Mucosa of rectum (tissue), 2 donors: Measurements from ENCODE around the gene STK35.
A peak's percentile ranks its signal among the peaks of the same experiment; 100 is the strongest.

ENCODE experiments used
- H3K27ac ChIP-seq, 2 donors: one replicate each; pipeline ENCODE4 v1.7.0; 2013; ENCODE audit warnings: inconsistent platforms in 2 of 2, low read depth in 2 of 2, low read length in 2 of 2
- H3K27me3 ChIP-seq, 2 donors: one replicate each; pipeline ENCODE4 v1.7.0; 2013; ENCODE audit warnings: low read length in 2 of 2; ENCODE audit not compliant: control insufficient read depth in 2 of 2, insufficient read depth in 2 of 2
- H3K36me3 ChIP-seq, 2 donors: one replicate each; pipeline ENCODE4 v1.7.0; 2013; ENCODE audit warnings: low read length in 2 of 2; ENCODE audit not compliant: control insufficient read depth in 2 of 2, insufficient read depth in 2 of 2
- H3K4me1 ChIP-seq, 2 donors: one replicate each; pipeline ENCODE4 v1.7.0; 2013; ENCODE audit warnings: low read length in 2 of 2, mild to moderate bottlenecking in 1 of 2; ENCODE audit not compliant: control insufficient read depth in 2 of 2, insufficient read depth in 2 of 2
- H3K4me3 ChIP-seq, 2 donors: one replicate each; pipeline ENCODE4 v1.7.0; 2013; ENCODE audit warnings: low read length in 2 of 2
- H3K9ac ChIP-seq, 2 donors: one replicate each; pipeline ENCODE4 v1.7.0; 2013; ENCODE audit warnings: low read length in 2 of 2, low read depth in 1 of 2, mild to moderate bottlenecking in 1 of 2
- H3K9me3 ChIP-seq, 2 donors: one replicate each; pipeline ENCODE4 v1.7.0; 2013; ENCODE audit warnings: low read length in 2 of 2; ENCODE audit not compliant: control insufficient read depth in 2 of 2
- donor health status: healthy.
- donor health status: Normal muscosa, but diverticular disease.

STK35 gene

GRCh38 chr20:2086177-2086979, 15.2 kb upstream of the STK35 start:
- Histone ChIP-seq H3K9me3 (no peaks in the 10 kb centered on the region), H3K36me3 (no peaks in the 10 kb centered on the region), H3K27me3 (peaks cover 7 to 15% of the 10 kb centered on the region in 2 donors), H3K9ac (no peak overlapping the region), H3K4me1 (peaks cover 0 to 7% of the 10 kb centered on the region in 2 donors), H3K4me3 (no peak overlapping the region), H3K27ac (no peak overlapping the region)

- no peaks in the 10 kb centered on the region for H3K36me3 ChIP-seq
- H3K27me3 ChIP-seq, result peaks cover 7 to 15% of the 10 kb centered on the region in 2 donors
- H3K9ac ChIP-seq, result no peak overlapping the region
- peaks cover 0 to 7% of the 10 kb centered on the region in 2 donors for H3K4me1 ChIP-seq
- H3K4me3 ChIP-seq, result no peak overlapping the region
- no peaks in the 10 kb centered on the region for H3K9me3 ChIP-seq
- no peak overlapping the region for H3K27ac ChIP-seq
Observed at GRCh38 chr20:2086980-2087377, 14.6 kb upstream of the STK35 start.

DNA sequence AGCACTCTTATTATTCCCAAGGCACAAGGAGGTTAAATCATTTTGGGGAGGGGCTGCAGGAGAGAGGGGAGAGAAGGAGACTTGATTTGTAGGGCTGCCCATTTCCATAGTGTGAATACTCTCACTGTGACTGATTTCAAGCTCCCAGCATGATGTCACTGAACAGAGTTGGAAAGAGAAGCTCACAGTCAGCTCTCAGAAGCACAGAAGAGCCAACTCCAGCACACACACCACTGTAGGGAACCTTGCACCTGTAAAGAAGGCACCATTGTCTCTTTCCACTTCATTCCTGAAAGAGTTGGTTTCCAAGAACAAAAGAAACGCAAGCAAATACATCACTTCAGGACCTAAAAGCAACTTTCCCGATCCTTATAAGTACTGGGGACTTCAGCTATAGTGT, 12.7 kb upstream of the STK35 start:
- no peaks in the 10 kb centered on the region for H3K9me3 ChIP-seq
- H3K27me3 ChIP-seq, result peaks cover 8 to 15% of the 10 kb centered on the region in 2 donors

GRCh38 chr20:2089447-2089846, 12.2 kb upstream of the STK35 start:
- H3K4me3 ChIP-seq, result no peak overlapping the region
- H3K9ac ChIP-seq, result no peak overlapping the region
- H3K4me1 ChIP-seq, result peaks cover 0 to 7% of the 10 kb centered on the region in 2 donors
- peaks cover 11 to 19% of the 10 kb centered on the region in 2 donors for H3K27me3 ChIP-seq
- no peaks in the 10 kb centered on the region for H3K9me3 ChIP-seq
- no peaks in the 10 kb centered on the region for H3K36me3 ChIP-seq
- H3K27ac ChIP-seq, result no peak overlapping the region

More for the DNA sequence above, 12.7 kb upstream of the STK35 start:
- peaks cover 0 to 7% of the 10 kb centered on the region in 2 donors for H3K4me1 ChIP-seq
- no peak overlapping the region for H3K27ac ChIP-seq
- H3K9ac ChIP-seq, result no peak overlapping the region
- H3K36me3 ChIP-seq, result no peaks in the 10 kb centered on the region
- H3K4me3 ChIP-seq, result no peak overlapping the region

DNA sequence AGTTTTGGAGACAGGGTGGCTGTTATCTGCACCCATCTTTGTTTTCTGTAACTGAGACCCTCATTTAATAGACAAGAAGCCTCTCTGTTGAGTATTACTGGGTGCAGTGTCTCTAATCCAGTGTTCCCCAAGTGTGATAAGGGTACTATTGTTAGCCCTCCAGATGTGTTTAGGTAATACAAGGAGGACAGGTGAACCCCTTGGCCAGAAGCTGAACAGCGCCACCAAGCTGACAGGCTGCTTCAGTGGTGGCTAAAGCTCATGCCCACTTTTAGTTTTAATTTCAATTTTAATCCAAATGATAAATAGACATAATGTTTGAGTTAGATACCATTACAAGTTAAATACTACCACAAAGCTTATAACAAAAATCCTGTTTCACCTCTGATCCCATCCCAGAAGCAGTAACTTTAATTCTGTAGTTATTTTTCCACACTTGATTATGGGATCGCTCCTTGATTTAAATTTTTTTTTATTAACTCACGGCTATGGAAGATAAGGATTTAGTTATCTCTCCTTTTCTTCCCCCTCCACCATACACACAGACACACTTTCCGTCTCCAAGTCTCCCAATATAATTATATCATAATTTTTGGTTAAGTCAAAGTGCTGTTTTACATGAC, 8.4 kb upstream of the STK35 start:
- Histone ChIP-seq H3K9me3 (no peaks in the 10 kb centered on the region), H3K9ac (no peak overlapping the region), H3K4me1 (no peaks in the 10 kb centered on the region), H3K36me3 (no peaks in the 10 kb centered on the region), H3K27ac (no peak overlapping the region), H3K4me3 (no peak overlapping the region), H3K27me3 (peaks cover 14 to 20% of the 10 kb centered on the region in 2 donors)

DNA sequence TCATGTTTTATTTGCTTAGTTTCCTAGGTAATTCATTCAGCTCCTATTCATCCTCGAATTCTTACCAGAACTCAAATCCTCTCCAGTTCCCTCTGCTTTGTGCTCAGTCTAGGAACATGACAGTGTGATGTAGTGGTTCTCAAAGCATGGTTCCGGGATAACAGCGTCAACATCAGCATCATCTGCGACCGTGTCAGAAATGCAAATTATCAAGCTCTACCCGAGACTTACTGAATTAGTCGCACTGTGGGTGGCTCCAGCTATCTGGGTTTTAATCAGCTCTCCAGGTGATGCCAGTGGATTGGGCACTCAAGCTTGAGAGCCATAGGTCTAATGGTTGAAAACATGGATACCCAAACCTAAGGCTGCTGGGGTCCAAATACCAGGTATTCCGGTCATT, 7.7 kb upstream of the STK35 start:
- H3K4me1 ChIP-seq, result no peaks in the 10 kb centered on the region
- no peaks in the 10 kb centered on the region for H3K36me3 ChIP-seq
- H3K9me3 ChIP-seq, result no peaks in the 10 kb centered on the region
- H3K4me3 ChIP-seq, result no peak overlapping the region
- no peak overlapping the region for H3K27ac ChIP-seq
- peaks cover 14 to 17% of the 10 kb centered on the region in 2 donors for H3K27me3 ChIP-seq
- no peak overlapping the region for H3K9ac ChIP-seq

DNA sequence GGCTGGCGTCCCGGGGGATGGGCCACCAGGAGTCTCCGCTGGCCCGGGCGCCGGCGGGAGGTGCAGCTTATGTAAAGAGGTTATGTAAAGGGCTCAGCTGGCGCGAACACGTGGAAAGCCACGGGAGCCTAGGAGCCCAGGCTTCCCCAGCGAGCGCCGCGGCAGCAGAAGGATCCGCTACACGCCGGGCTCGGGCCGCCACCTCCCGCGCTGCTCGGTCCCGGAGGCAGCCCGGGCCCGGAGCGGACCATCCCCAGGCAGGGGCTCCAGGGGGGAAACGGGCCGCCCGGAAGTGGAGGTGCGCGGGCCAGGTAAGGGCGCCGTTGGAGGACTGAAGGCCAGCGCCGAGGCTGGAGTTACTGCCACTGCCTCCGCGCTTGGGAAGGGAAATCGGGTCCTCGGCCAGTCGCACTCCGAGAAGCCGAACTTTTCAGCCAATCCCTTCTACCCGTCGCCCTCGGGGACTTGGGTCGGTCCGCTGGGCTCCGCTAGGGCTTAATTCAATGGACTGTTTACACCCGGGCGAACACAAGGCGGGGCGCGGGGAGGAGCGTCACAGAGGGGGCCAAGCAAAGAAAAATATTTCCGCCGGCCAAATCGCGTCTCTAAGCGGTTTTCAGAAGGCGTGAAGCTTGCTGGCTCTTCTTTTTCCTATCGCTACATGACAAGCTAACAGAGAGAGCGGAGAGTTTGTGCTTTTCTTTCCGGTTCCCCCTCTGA, 398 bp downstream of the STK35 start:
- peak overlapping the region; percentile 94 to 96 for H3K4me3 ChIP-seq
- H3K9me3 ChIP-seq, result no peaks in the 10 kb centered on the region
- H3K4me1 ChIP-seq, result peaks cover 28% of the 10 kb centered on the region in 2 donors
- no peaks in the 10 kb centered on the region for H3K27me3 ChIP-seq
- H3K27ac ChIP-seq, result peak overlapping the region; percentile 100
- H3K36me3 ChIP-seq, result peaks cover 5% of the 10 kb centered on the region in 2 donors
- H3K9ac ChIP-seq, result peak overlapping the region; percentile 93 to 98

DNA sequence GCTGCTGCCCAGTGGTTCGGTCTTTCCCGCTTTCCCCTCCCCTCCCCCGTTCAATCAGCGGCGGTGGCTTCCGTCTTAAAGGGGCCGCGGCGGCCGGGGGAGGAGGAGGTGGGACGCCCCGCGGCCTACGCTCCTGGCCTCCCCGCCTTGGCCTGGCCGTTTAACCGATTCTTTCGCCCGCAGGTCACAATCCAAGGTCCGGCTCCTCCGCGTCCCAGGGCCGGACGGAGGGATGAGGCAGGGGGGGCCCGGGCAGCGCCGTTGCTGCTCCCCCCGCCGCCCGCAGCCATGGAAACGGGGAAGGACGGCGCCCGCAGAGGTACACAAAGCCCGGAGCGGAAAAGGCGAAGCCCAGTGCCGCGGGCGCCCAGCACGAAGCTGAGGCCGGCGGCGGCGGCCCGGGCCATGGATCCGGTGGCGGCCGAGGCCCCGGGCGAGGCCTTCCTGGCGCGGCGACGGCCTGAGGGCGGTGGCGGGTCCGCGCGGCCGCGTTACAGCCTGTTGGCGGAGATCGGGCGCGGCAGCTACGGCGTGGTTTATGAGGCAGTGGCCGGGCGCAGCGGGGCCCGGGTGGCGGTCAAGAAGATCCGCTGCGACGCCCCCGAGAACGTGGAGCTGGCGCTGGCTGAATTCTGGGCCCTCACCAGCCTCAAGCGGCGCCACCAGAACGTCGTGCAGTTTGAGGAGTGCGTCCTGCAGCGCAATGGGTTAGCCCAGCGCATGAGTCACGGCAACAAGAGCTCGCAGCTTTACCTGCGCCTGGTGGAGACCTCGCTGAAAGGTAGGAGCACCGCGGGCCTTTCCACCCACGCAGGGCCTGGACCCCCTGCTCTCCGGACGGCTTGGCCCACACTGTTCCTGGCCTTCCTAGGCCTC, 1.2 kb downstream of the STK35 start:
- Histone ChIP-seq H3K27me3 (no peaks in the 10 kb centered on the region), H3K9ac (peak overlapping the region; percentile 93 to 98), H3K36me3 (peaks cover 5% of the 10 kb centered on the region in 2 donors), H3K4me3 (peak overlapping the region; percentile 94 to 96), H3K9me3 (no peaks in the 10 kb centered on the region), H3K27ac (peak overlapping the region; percentile 100), H3K4me1 (peaks cover 28% of the 10 kb centered on the region in 2 donors)

GRCh38 chr20:2103461-2104153, 2.0 kb downstream of the STK35 start:
- Histone ChIP-seq H3K9ac (peak overlapping the region; percentile 93 to 98), H3K4me1 (peaks cover 28% of the 10 kb centered on the region in 2 donors), H3K36me3 (peaks cover 5% of the 10 kb centered on the region in 2 donors), H3K27me3 (no peaks in the 10 kb centered on the region), H3K4me3 (peak overlapping the region; percentile 94 to 96), H3K9me3 (no peaks in the 10 kb centered on the region), H3K27ac (peak overlapping the region; percentile 100)
